HepG2 (cell line): ENCODE data around the gene ZNF683. TPM values are rescaled to one million over a fixed set of nuclear protein-coding genes. Genes with fewer than 3 reads are reported as not detected.

Source experiments
- ATF7 ChIP-seq, 2 experiments: fragments of 450-650 bp in 1 of 2; sonication (generic) in 1 of 2; formaldehyde crosslinking in 1 of 2; IDR thresholded peaks; 2 replicates each; pipeline versions ENCODE4 v1.4.0 to v1.6.1; 2016 to 2020; ENCODE audit warnings: antibody characterized with exemption in 1 of 2, mild to moderate bottlenecking in 1 of 2, missing genetic modification reagents in 1 of 2
- FOSL2 ChIP-seq: sonication (generic); formaldehyde crosslinking; IDR thresholded peaks from 2 replicates; pipeline ENCODE4 v1.4.0; 2020; ENCODE audit warnings: missing genetic modification reagents
- FOXK2 ChIP-seq: fragments of 450-650 bp; IDR thresholded peaks from 2 replicates; pipeline ENCODE4 v1.6.1; 2016
- MED1 ChIP-seq: sonication (generic); formaldehyde crosslinking; IDR thresholded peaks from 2 replicates; pipeline ENCODE4 v1.4.0; 2020; ENCODE audit warnings: missing genetic modification reagents
- MTA1 ChIP-seq: sonication (generic); formaldehyde crosslinking; IDR thresholded peaks from 2 replicates; pipeline ENCODE4 v1.4.0; 2020; ENCODE audit warnings: missing genetic modification reagents, mild to moderate bottlenecking, borderline replicate concordance
- MXI1 ChIP-seq: IDR thresholded peaks from 3 replicates; pipeline ENCODE4 v1.6.1; 2012; ENCODE audit warnings: low read depth, low read length, inconsistent platforms, borderline replicate concordance
- RXRB ChIP-seq: IDR thresholded peaks from 2 replicates; pipeline ENCODE4 v1.6.1; 2016; ENCODE audit warnings: borderline replicate concordance, missing genetic modification reagents, missing compliant biosample characterization
- SKI ChIP-seq: fragments of 450-650 bp; IDR thresholded peaks from one replicate; pipeline ENCODE4 v1.6.1; 2018; ENCODE audit warnings: mild to moderate bottlenecking; ENCODE audit not compliant: partially characterized antibody
- SMARCE1 ChIP-seq: fragments of 450-650 bp; IDR thresholded peaks from 2 replicates; pipeline ENCODE4 v1.6.1; 2017; ENCODE audit warnings: borderline replicate concordance
- U2AF1 ChIP-seq: fragments of 200-400 bp; formaldehyde crosslinking; optimal IDR thresholded peaks from 2 replicates; pipeline ENCODE3; 2017; ENCODE audit warnings: mild to moderate bottlenecking, low read depth, low read length
- ZBTB20 ChIP-seq: sonication (generic); formaldehyde crosslinking; IDR thresholded peaks from 2 replicates; pipeline ENCODE4 v1.8.1; 2023; ENCODE audit warnings: missing genetic modification reagents, low read depth, mild to moderate bottlenecking, borderline replicate concordance
- ZMAT3 ChIP-seq: sonication (generic); formaldehyde crosslinking; conservative IDR thresholded peaks from 2 replicates; pipeline ENCODE4 v1.7.0; 2021; ENCODE audit warnings: missing genetic modification reagents
- ZNF10 ChIP-seq: sonication (generic); formaldehyde crosslinking; IDR thresholded peaks from 2 replicates; pipeline ENCODE4 v1.4.0; 2020; ENCODE audit warnings: mild to moderate bottlenecking, low read depth, missing genetic modification reagents, borderline replicate concordance
- ZNF101 ChIP-seq: sonication (generic); formaldehyde crosslinking; IDR thresholded peaks from 2 replicates; pipeline ENCODE4 v1.4.0; 2020; ENCODE audit warnings: mild to moderate bottlenecking, low read depth, missing genetic modification reagents, borderline replicate concordance
- ZNF281 ChIP-seq: sonication (generic); formaldehyde crosslinking; IDR thresholded peaks from 2 replicates; pipeline ENCODE4 v1.4.0; 2020; ENCODE audit warnings: missing genetic modification reagents, borderline replicate concordance
- ZNF3 ChIP-seq: IDR thresholded peaks from 2 replicates; pipeline ENCODE4 v1.7.0; 2017; ENCODE audit warnings: inconsistent platforms
- ZNF646 ChIP-seq: sonication (generic); formaldehyde crosslinking; IDR thresholded peaks from 2 replicates; pipeline ENCODE4 v1.9.0; 2021; ENCODE audit warnings: mild to moderate bottlenecking, missing genetic modification reagents
- polyA plus RNA-seq, 8 experiments: library from polyadenylated mRNA; depleted of rRNA in 3 of 8; stranded (reverse) in 7 of 8; unstranded in 1 of 8; fragments of >200 nt; fragmentation: Illumina TruSeq in 4 of 8; extraction: Trizol in 4 of 8; gene quantifications; 2 replicates each; pipeline versions ENCODE4 v1.2.1 to v1.2.3, GENCODE V29; 2011 to 2016; ENCODE audit warnings: low read depth in 4 of 8, missing spikeins in 1 of 8, mixed read lengths in 1 of 8; ENCODE audit not compliant: insufficient read depth in 1 of 8
- total RNA-seq, 5 experiments: library from RNA; depleted of rRNA; stranded (reverse); fragments of >200 nt; fragmentation: Illumina TruSeq; extraction: Trizol; gene quantifications; 2 replicates each; pipeline ENCODE4 v1.2.3, GENCODE V29; 2016; ENCODE audit warnings: low read depth in 1 of 5
- TF ChIP-seq, protein P1 (sequence below): sonication (generic); formaldehyde crosslinking; IDR thresholded peaks from 2 replicates; pipeline ENCODE4 v1.5.1; 2020; ENCODE audit warnings: mild to moderate bottlenecking, moderate library complexity, missing genetic modification reagents

Gene ZNF683
- total and polyA plus RNA-seq, 2 of the 13 experiments (the other 11 are each of a cell fraction or from before 2014, with no cell fraction given) = not detected

DNA sequence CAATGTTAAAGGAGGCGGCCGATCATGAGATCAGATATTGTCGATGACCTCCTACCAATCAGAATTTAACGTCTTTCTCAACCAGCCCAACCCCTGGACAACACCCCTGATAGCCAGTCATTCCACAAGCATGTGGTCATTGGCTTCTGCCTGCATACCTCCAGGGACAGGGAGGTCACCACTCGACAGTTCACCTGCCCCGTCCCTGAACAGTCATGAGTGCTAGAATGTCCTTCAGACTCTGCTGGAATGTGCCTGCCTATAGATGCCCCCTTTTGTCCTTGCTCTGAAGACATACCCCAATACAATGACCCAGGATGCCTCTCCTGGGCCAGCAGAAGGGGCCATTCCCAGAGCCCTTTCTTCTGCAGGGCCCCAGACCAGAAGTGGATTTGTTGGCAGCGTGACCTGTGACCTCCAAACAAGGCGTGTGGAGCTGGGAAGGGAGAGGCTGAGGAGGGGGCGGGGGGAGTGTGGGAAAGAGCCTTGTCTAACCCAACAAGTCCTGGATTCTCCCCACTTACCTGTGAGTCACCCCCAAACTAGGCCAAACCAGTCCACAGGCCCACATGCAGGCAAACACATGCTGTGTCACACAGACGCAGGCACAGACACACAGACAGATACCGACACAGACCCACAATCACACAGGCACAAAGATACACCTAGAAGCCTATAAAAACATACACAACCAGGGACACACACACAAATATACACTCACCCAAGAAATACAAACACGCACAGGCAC is 20.8 kb downstream of the ZNF683 start (continued):
- no peak for TF ChIP-seq ZNF10 (CRISPR knock-in tag)
- no peak for TF ChIP-seq ZNF101 (CRISPR knock-in tag)
- peak; percentile 73 for TF ChIP-seq RXRB (CRISPR knock-in tag)
- no peak for TF ChIP-seq U2AF1
- TF ChIP-seq ZMAT3 (CRISPR knock-in tag) = 0 out of 2 replicates have a peak, but pooled peaks have one; percentile 10
- peak; percentile 86 for TF ChIP-seq MED1
- TF ChIP-seq ZNF646 (CRISPR knock-in tag) = peak; percentile 98
- peak; percentile 95 for TF ChIP-seq FOSL2 (CRISPR knock-in tag)
- peak; percentile 50 for TF ChIP-seq SKI
- no peak for TF ChIP-seq SMARCE1
- TF ChIP-seq ATF7 (IDR thresholded peaks at IDR 0.05) = peak; percentile 88
- peak; percentile 97 for TF ChIP-seq ATF7 (CRISPR knock-in tag; IDR thresholded peaks at IDR 0.05)
- peak; percentile 39 for TF ChIP-seq FOXK2
- TF ChIP-seq, protein P1, sequence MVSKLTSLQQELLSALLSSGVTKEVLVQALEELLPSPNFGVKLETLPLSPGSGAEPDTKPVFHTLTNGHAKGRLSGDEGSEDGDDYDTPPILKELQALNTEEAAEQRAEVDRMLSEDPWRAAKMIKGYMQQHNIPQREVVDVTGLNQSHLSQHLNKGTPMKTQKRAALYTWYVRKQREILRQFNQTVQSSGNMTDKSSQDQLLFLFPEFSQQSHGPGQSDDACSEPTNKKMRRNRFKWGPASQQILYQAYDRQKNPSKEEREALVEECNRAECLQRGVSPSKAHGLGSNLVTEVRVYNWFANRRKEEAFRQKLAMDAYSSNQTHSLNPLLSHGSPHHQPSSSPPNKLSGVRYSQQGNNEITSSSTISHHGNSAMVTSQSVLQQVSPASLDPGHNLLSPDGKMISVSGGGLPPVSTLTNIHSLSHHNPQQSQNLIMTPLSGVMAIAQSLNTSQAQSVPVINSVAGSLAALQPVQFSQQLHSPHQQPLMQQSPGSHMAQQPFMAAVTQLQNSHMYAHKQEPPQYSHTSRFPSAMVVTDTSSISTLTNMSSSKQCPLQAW = peak; percentile 53; the same call in 1 of the 2 replicates
- peak; percentile 46; the same call in 1 of the 2 replicates for TF ChIP-seq ZNF3 (CRISPR knock-in tag)
- peak; percentile 40; the same call in 1 of the 2 replicates for TF ChIP-seq MTA1
- peak; percentile 33; the same call in 1 of the 2 replicates for TF ChIP-seq ZNF281 (CRISPR knock-in tag)
- TF ChIP-seq MXI1 = peak; percentile 18; the same call in 1 of the 3 replicates
- peak; percentile 78; the same call in 1 of the 2 replicates for TF ChIP-seq ZBTB20 (CRISPR knock-in tag)
